ENCODE data around the gene TSPAN14. TPM values are rescaled to one million over a fixed set of nuclear protein-coding genes. Genes with fewer than 3 reads are reported as not detected.
"Not testable (repeated sequence)": the region's sequence is repeated elsewhere in the genome, so short reads cannot be mapped to it uniquely, and the experiment has no call there.

The TSPAN14 gene
- total RNA-seq, 1 experiment from 2014 or later, result 92.5 TPM

GRCh38 chr10:80476685-80477084 is 22.6 kb downstream of the TSPAN14 start:
- no peak for DNase-seq (ENCODE audit: low read depth)
- in situ Hi-C loops (cut with HindIII; ENCODE audit: low pct_unique_long_range_greater_than_20kb, low sequenced_read_pairs), result no loop called here

GRCh38 chr10:80477813-80478212 is 23.7 kb downstream of the TSPAN14 start:
- DNase-seq (ENCODE audit: low read depth), result peak; percentile 81
- in situ Hi-C loops (cut with HindIII; ENCODE audit: low pct_unique_long_range_greater_than_20kb, low sequenced_read_pairs), result no loop called here

- in situ Hi-C loops (cut with HindIII; ENCODE audit: low pct_unique_long_range_greater_than_20kb, low sequenced_read_pairs); DNase-seq (ENCODE audit: low read depth): not testable (repeated sequence)
Measured at GRCh38 chr10:80480373-80480772, 26.3 kb downstream of the TSPAN14 start.

GRCh38 chr10:80480852-80481251 is 26.7 kb downstream of the TSPAN14 start:
- DNase-seq (ENCODE audit: low read depth), result no peak
- in situ Hi-C loops (cut with HindIII; ENCODE audit: low pct_unique_long_range_greater_than_20kb, low sequenced_read_pairs), result no loop called here

- no peak for DNase-seq (ENCODE audit: low read depth)
- in situ Hi-C loops (cut with HindIII; ENCODE audit: low pct_unique_long_range_greater_than_20kb, low sequenced_read_pairs), result no loop called here
Measured at GRCh38 chr10:80484243-80484642, 30.1 kb downstream of the TSPAN14 start.

GRCh38 chr10:80484676-80485075 is 30.6 kb downstream of the TSPAN14 start:
- in situ Hi-C loops (cut with HindIII; ENCODE audit: low pct_unique_long_range_greater_than_20kb, low sequenced_read_pairs), result no loop called here
- DNase-seq (ENCODE audit: low read depth), result no peak

- in situ Hi-C loops (cut with HindIII; ENCODE audit: low pct_unique_long_range_greater_than_20kb, low sequenced_read_pairs), result no loop called here
- DNase-seq (ENCODE audit: low read depth), result no peak
Measured at GRCh38 chr10:80485076-80485945, 31.2 kb downstream of the TSPAN14 start.

- DNase-seq (ENCODE audit: low read depth), result no peak
- in situ Hi-C loops (cut with HindIII; ENCODE audit: low pct_unique_long_range_greater_than_20kb, low sequenced_read_pairs), result no loop called here
Measured at GRCh38 chr10:80485946-80486764, 32.0 kb downstream of the TSPAN14 start.

- DNase-seq (ENCODE audit: low read depth), result no peak
- in situ Hi-C loops (cut with HindIII; ENCODE audit: low pct_unique_long_range_greater_than_20kb, low sequenced_read_pairs), result no loop called here
Measured at GRCh38 chr10:80486785-80487420, 32.8 kb downstream of the TSPAN14 start.

- in situ Hi-C loops (cut with HindIII; ENCODE audit: low pct_unique_long_range_greater_than_20kb, low sequenced_read_pairs), result no loop called here
- DNase-seq (ENCODE audit: low read depth), result no peak
Measured at GRCh38 chr10:80487421-80487785, 33.3 kb downstream of the TSPAN14 start.

GRCh38 chr10:80487791-80488538 is 33.9 kb downstream of the TSPAN14 start:
- no peak for DNase-seq (ENCODE audit: low read depth)
- in situ Hi-C loops (cut with HindIII; ENCODE audit: low pct_unique_long_range_greater_than_20kb, low sequenced_read_pairs), result no loop called here

- DNase-seq (ENCODE audit: low read depth), result no peak
- in situ Hi-C loops (cut with HindIII; ENCODE audit: low pct_unique_long_range_greater_than_20kb, low sequenced_read_pairs), result no loop called here
Measured at GRCh38 chr10:80488539-80489066, 34.5 kb downstream of the TSPAN14 start.

- in situ Hi-C loops (cut with HindIII; ENCODE audit: low pct_unique_long_range_greater_than_20kb, low sequenced_read_pairs), result no loop called here
Measured at GRCh38 chr10:80489371-80490112, 35.4 kb downstream of the TSPAN14 start.

GRCh38 chr10:80491251-80492102 is 37.4 kb downstream of the TSPAN14 start:
- in situ Hi-C loops (cut with HindIII; ENCODE audit: low pct_unique_long_range_greater_than_20kb, low sequenced_read_pairs), result no loop called here
- DNase-seq (ENCODE audit: low read depth), result peak; percentile 71

More at GRCh38 chr10:80489371-80490112, 35.4 kb downstream of the TSPAN14 start:
- no peak for DNase-seq (ENCODE audit: low read depth)

GRCh38 chr10:80492848-80493521 is 38.9 kb downstream of the TSPAN14 start:
- DNase-seq (ENCODE audit: low read depth), result no peak
- in situ Hi-C loops (cut with HindIII; ENCODE audit: low pct_unique_long_range_greater_than_20kb, low sequenced_read_pairs), result no loop called here

GRCh38 chr10:80493522-80494051 is 39.5 kb downstream of the TSPAN14 start:
- no peak for DNase-seq (ENCODE audit: low read depth)

More at GRCh38 chr10:80493522-80494051, 39.5 kb downstream of the TSPAN14 start:
- in situ Hi-C loops (cut with HindIII; ENCODE audit: low pct_unique_long_range_greater_than_20kb, low sequenced_read_pairs), result no loop called here
